ENCODE data around the gene PROX1. TPM values are rescaled to one million over a fixed set of nuclear protein-coding genes. Genes with fewer than 3 reads are reported as not detected.
"Not testable (repeated sequence)": the region's sequence is repeated elsewhere in the genome, so short reads cannot be mapped to it uniquely, and the experiment has no call there.

PROX1 gene
- total RNA-seq, 1 experiment from 2014 or later = not detected

DNA sequence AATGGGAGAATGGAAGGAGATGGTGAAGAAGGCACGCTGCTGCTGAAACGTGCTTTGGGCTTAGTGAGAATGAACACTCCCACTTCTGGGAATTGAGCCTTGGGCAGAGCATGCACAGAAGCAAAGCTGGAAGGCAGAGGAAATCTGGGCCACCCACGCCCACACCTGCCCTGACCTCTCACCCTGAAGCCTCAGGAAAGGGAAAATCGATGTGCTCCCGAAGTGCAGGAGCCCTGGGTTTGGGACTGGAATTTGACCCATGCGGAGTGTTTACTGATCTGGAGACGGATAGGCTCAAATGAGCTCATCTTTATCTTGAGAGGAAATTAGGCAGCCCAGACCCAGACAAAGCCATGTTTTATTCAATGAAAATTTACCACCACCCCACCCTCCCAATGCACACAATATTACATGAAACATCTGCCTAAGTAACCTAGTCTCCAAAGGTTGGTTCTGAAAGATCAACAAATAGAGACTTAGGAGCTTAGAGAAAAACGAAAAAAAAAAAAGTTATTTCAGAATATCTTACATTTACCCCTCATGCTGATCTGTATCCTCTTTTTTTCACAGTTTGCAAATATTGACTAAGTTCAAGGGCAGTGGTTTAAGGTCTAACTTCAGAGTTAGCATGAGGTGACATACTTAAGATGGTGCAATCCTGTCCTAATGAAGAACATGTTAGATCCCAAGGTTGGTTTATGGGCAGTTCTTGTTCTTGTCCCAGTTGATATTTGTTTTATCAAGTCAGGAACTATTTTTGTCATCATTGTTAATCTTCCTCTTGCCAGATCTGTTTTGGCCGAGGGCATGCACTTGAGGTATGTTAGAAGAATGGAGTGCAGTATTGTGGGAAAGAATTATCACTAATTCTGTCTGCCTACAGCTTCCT lies 63.0 kb downstream of the PROX1 start:
- in situ Hi-C loops (cut with HindIII; ENCODE audit: low sequenced_read_pairs) = no loop called here
- no peak for DNase-seq (ENCODE audit: low spot score)

- no peak for DNase-seq (ENCODE audit: low spot score)
- in situ Hi-C loops (cut with HindIII; ENCODE audit: low sequenced_read_pairs) = no loop called here
Observed at GRCh38 chr1:214051786-214052185, 64.0 kb downstream of the PROX1 start.

DNA sequence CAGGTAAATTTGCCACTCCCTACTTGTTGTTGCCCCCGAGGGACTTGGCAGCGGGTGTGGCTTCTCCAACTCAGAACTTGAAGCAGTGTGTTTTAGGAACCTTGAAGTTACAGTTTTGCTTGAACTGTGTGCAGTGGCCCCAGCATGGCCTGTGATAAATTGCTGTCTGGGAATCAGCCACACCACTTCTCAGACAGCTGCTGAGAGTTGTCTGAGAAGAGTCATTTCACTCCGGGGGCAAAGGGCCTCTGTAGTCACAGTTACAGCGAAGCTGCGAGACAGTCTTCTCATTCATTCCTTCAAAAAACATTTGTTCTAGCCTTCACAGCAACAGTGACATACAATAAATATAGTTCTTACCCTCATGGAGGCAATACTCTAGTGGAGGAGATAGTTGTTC lies 70.3 kb downstream of the PROX1 start:
- in situ Hi-C loops (cut with HindIII; ENCODE audit: low sequenced_read_pairs) = no loop called here

DNA sequence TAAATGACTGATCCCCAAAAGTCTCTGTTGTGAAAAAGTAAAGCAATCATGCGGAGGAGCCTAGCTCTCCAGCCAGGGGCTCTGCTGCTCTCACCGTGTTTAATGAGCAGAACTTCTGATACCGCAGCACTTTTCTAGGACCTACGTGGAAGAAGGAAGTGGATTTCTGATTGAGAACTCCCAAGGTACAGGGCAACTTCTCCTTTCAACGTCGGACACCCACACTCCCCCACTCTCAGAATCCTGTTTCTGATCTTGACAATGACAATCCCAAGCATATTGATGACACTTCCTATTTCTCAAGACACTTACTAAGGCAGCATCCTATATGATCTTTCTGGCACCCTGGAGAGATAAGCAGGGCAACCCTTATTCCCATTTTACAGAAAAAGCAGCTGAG lies 78.4 kb downstream of the PROX1 start:
- in situ Hi-C loops (cut with HindIII; ENCODE audit: low sequenced_read_pairs) = no loop called here
- no peak for DNase-seq (ENCODE audit: low spot score)

More for the DNA sequence above, 70.3 kb downstream of the PROX1 start:
- DNase-seq (ENCODE audit: low spot score) = no peak

DNA sequence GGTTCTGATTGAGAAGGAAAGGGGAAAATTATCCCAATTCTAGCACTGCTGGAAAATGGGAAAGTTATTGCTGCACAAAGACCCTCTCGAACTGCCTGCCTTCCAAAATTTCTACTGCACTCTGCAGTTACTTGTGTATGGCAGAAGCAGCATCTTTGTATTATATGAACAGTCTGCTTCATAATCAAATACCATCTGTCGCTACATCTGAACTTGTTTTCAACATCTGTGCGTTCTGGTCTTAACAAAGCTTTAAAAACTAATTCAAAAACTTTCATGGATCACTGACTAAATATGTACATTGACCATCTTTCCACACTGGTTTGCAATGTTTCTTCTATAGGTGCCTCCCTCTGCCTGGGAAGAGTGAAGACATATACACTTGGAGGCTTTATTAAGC lies 79.2 kb downstream of the PROX1 start:
- in situ Hi-C loops (cut with HindIII; ENCODE audit: low sequenced_read_pairs) = no loop called here
- no peak for DNase-seq (ENCODE audit: low spot score)

GRCh38 chr1:214067397-214067796 lies 79.6 kb downstream of the PROX1 start:
- no peak for DNase-seq (ENCODE audit: low spot score)
- in situ Hi-C loops (cut with HindIII; ENCODE audit: low sequenced_read_pairs) = no loop called here

- DNase-seq (ENCODE audit: low spot score) = no peak
- in situ Hi-C loops (cut with HindIII; ENCODE audit: low sequenced_read_pairs) = no loop called here
Observed at GRCh38 chr1:214067853-214068703, 80.3 kb downstream of the PROX1 start.

DNA sequence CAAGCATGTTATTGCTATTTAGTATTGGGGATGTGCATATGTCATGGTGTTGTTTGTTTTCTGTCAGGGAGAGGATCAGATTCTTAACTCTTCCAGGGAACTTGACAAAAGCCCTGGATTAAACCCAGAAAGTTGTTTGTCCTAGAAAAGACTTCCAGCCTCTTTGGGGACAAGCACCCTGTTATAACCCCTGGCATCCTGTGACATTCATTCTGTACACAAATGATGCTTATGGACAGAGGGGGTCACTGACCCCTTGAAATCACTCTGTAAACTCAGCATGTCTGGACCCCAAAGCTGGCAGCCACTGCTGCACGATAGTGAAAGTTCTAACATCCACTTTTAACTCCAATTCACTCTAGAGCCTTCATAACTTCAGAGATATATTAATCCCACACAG lies 81.2 kb downstream of the PROX1 start:
- in situ Hi-C loops (cut with HindIII; ENCODE audit: low sequenced_read_pairs) = no loop called here
- no peak for DNase-seq (ENCODE audit: low spot score)

- DNase-seq (ENCODE audit: low spot score) = no peak
- in situ Hi-C loops (cut with HindIII; ENCODE audit: low sequenced_read_pairs) = no loop called here
Observed at GRCh38 chr1:214071469-214071868, 83.7 kb downstream of the PROX1 start.

- no peak for DNase-seq (ENCODE audit: low spot score)
- in situ Hi-C loops (cut with HindIII; ENCODE audit: low sequenced_read_pairs) = no loop called here
Observed at GRCh38 chr1:214072426-214073157, 84.8 kb downstream of the PROX1 start.

- in situ Hi-C loops (cut with HindIII; ENCODE audit: low sequenced_read_pairs) = no loop called here
- DNase-seq (ENCODE audit: low spot score) = no peak
Observed at GRCh38 chr1:214074477-214074876, 86.7 kb downstream of the PROX1 start.

DNA sequence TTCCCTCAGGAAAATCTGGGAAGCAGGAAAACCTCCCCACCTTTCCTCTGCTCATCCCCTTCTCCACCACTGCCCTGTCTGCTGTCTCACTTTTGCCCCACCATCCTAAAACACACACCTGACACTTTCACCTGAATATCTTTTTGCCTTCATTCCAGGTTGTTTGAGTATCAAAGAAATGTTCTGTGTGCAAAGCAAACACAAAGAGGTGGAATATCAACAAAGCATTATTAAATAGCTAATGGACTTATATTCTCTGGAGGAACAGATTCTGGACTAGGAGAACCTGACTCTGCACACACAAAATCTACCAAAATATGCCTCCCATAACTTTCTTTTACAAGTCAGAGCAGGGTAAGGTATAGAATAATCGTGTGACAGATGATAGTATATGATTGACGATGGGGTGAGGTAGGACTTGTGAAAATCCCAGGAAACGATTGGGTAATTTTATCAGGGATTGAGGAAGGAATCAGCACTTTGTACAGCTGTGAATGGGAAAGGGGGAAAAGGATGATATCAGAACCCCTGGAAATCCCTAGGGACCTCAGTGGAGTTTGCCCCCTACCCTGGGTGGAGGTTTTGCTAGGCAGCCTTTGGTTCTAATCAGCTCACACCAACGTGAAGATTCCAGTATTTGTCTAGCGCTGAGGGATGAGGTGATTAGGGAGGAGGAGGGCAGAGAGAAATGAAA lies 87.7 kb downstream of the PROX1 start:
- no peak for DNase-seq (ENCODE audit: low spot score)
- in situ Hi-C loops (cut with HindIII; ENCODE audit: low sequenced_read_pairs) = no loop called here

GRCh38 chr1:214075999-214076707 lies 88.4 kb downstream of the PROX1 start:
- in situ Hi-C loops (cut with HindIII; ENCODE audit: low sequenced_read_pairs) = no loop called here
- DNase-seq (ENCODE audit: low spot score) = no peak

GRCh38 chr1:214076708-214077065 lies 88.9 kb downstream of the PROX1 start:
- in situ Hi-C loops (cut with HindIII; ENCODE audit: low sequenced_read_pairs) = no loop called here
- no peak for DNase-seq (ENCODE audit: low spot score)

- DNase-seq (ENCODE audit: low spot score) = no peak
- in situ Hi-C loops (cut with HindIII; ENCODE audit: low sequenced_read_pairs) = no loop called here
Observed at GRCh38 chr1:214078950-214079349, 91.2 kb downstream of the PROX1 start.

GRCh38 chr1:214085325-214085724 lies 97.6 kb downstream of the PROX1 start:
- no peak for DNase-seq (ENCODE audit: low spot score)
- in situ Hi-C loops (cut with HindIII; ENCODE audit: low sequenced_read_pairs) = no loop called here

DNA sequence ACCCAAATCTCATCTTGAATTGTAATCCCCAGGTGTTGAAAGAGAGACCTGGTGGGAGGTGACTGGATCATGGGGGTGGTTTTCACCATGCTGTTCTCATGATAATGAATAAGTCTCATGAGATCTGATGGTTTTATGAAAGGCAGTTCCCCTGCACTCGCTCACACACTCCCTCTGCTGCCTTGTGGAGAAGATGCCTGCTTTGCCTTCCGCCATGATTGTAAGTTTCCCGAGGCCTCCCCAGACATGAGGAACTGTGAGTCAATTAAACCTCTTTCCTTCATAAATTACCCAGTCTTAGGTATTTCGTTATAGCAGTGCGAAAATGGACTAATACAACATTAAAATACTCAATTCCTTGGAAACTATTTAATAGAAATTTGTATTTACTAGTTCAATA lies 99.2 kb downstream of the PROX1 start:
- in situ Hi-C loops (cut with HindIII; ENCODE audit: low sequenced_read_pairs) = no loop called here

DNA sequence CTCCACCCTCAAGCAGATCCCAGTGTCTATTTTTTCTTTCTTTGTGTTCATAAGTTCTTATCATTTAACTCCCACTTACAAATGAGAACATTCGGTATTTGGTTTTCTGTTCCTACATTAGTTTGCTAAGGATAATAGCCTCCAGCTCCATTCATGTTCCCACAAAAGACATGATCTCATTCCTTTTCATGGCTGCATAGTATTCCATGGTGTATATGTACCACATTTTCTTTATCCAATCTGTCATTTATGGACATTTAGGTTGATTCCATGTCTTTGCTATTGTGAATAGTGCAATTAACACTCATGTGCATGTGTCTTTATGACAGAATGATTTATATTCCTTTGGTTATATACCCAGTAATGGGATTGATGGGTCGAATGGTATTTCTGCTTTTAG lies 101.2 kb downstream of the PROX1 start:
- in situ Hi-C loops (cut with HindIII; ENCODE audit: low sequenced_read_pairs); DNase-seq (ENCODE audit: low spot score): not testable (repeated sequence)

More for the DNA sequence above, 99.2 kb downstream of the PROX1 start:
- no peak for DNase-seq (ENCODE audit: low spot score)
